RWPE2 (cell line): Measurements from ENCODE around the gene BCL2L2.

Experiments
- ATAC-seq: fragments of 200-7000 bp; cut with Tn5 transposase; 3 replicates; pipeline ENCODE4 v1.9.1; 2021; ENCODE audit warnings: low read depth
- DNase-seq: peaks from one replicate; pipeline ENCODE4 v3.0.0-alpha.2; 2020; ENCODE audit warnings: low spot score
- H3K27ac ChIP-seq: fragments of 450-650 bp; 2 replicates; pipeline ENCODE4 v1.5.1; 2017; ENCODE audit warnings: mild to moderate bottlenecking; ENCODE audit not compliant: poor library complexity, severe bottlenecking
- H3K27me3 ChIP-seq: fragments of 250-450 bp; sonication (Bioruptor Pico); 2 replicates; pipeline ENCODE4 v1.5.1; 2021; ENCODE audit warnings: mild to moderate bottlenecking, moderate library complexity; ENCODE audit not compliant: insufficient read depth, poor library complexity, severe bottlenecking
- H3K36me3 ChIP-seq: fragments of 250-450 bp; sonication (Bioruptor Pico); 2 replicates; pipeline ENCODE4 v1.5.1; 2020; ENCODE audit warnings: low read depth, mild to moderate bottlenecking, moderate library complexity
- H3K4me1 ChIP-seq: fragments of 250-450 bp; sonication (Bioruptor Pico); 2 replicates; pipeline ENCODE4 v1.5.1; 2021; ENCODE audit warnings: mild to moderate bottlenecking, moderate library complexity; ENCODE audit not compliant: insufficient read depth, poor library complexity, severe bottlenecking
- H3K4me3 ChIP-seq: fragments of 250-450 bp; sonication (Bioruptor Pico); 2 replicates; pipeline ENCODE4 v1.5.1; 2021; ENCODE audit warnings: mild to moderate bottlenecking, moderate library complexity; ENCODE audit not compliant: severe bottlenecking
- H3K9me3 ChIP-seq: fragments of 250-450 bp; sonication (Bioruptor Pico); 2 replicates; pipeline ENCODE4 v1.5.1; 2021; ENCODE audit warnings: mild to moderate bottlenecking, moderate library complexity; ENCODE audit not compliant: severe bottlenecking
- CTCF ChIP-seq: fragments of 450-650 bp; IDR thresholded peaks from one replicate; pipeline ENCODE4 v1.5.1; 2017; ENCODE audit warnings: mild to moderate bottlenecking, moderate library complexity; ENCODE audit not compliant: poor library complexity, severe bottlenecking

Gene BCL2L2

GRCh38 chr14:23321572-23322547 lies 15.2 kb downstream of the BCL2L2 start:
- H3K4me1 ChIP-seq, result peaks cover 13% of the 10 kb centered on the region
- peak overlapping the region; percentile 70 for H3K27ac ChIP-seq
- DNase-seq (no peak), ATAC-seq (peak; percentile 7; the same call in 2 of the 3 replicates)
- H3K4me3 ChIP-seq, result peak overlapping the region; percentile 98
- H3K9me3 ChIP-seq, result no peaks in the 10 kb centered on the region
- TF ChIP-seq CTCF, result no peak
- H3K36me3 ChIP-seq, result peaks cover 52% of the 10 kb centered on the region
- H3K27me3 ChIP-seq, result no peaks in the 10 kb centered on the region

- ATAC-seq (no peak), DNase-seq (no peak)
- Histone ChIP-seq H3K36me3 (peaks cover 43% of the 10 kb centered on the region), H3K27ac (peak overlapping the region; percentile 70), H3K27me3 (no peaks in the 10 kb centered on the region), H3K4me3 (peak overlapping the region; percentile 98), H3K9me3 (no peaks in the 10 kb centered on the region), H3K4me1 (peaks cover 13% of the 10 kb centered on the region)
- no peak for TF ChIP-seq CTCF
Observed at GRCh38 chr14:23322568-23323517, 16.2 kb downstream of the BCL2L2 start.

- no peak overlapping the region for H3K4me3 ChIP-seq
- ATAC-seq (no peak), DNase-seq (no peak)
- H3K9me3 ChIP-seq, result no peaks in the 10 kb centered on the region
- H3K27ac ChIP-seq, result no peak overlapping the region
- H3K27me3 ChIP-seq, result no peaks in the 10 kb centered on the region
- peaks cover 43% of the 10 kb centered on the region for H3K36me3 ChIP-seq
- H3K4me1 ChIP-seq, result peaks cover 13% of the 10 kb centered on the region
- no peak for TF ChIP-seq CTCF
Observed at GRCh38 chr14:23323838-23324454, 17.3 kb downstream of the BCL2L2 start.

- DNase-seq (no peak), ATAC-seq (no peak)
- H3K36me3 ChIP-seq, result peaks cover 39% of the 10 kb centered on the region
- H3K27me3 ChIP-seq, result no peaks in the 10 kb centered on the region
- TF ChIP-seq CTCF, result no peak
- peaks cover 13% of the 10 kb centered on the region for H3K4me1 ChIP-seq
- H3K9me3 ChIP-seq, result no peaks in the 10 kb centered on the region
- H3K27ac ChIP-seq, result no peak overlapping the region
- H3K4me3 ChIP-seq, result no peak overlapping the region
Observed at GRCh38 chr14:23324455-23324846, 17.8 kb downstream of the BCL2L2 start.
